ENCODE results near the gene SDK1.
A peak's percentile ranks its signal among the peaks of the same experiment; 100 is the strongest.

SDK1 gene

DNA sequence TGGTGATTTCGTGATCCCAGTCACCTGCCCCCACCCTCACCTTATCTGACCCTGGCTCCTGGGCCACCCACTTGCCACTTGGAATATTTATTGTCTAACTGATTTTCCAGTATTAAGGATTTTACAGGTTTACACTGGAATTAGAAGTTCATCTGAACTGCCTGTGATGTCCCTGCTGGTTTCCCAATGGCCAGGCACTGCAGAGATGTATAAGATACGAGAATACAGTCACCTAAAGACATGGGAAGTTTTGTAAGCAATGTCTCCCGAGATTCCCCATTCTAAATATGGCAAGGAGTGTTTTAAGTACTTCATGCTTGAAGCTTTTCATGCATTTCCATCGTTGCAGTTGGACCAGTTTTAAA lies 592.7 kb downstream of the SDK1 start:
- no peak overlapping the region for H3K4me3 ChIP-seq (ENCODE audit: severe bottlenecking)
- no peak for DNase-seq (ENCODE audit: low spot score)
- no peaks in the 10 kb centered on the region for H3K9me3 ChIP-seq (ENCODE audit: severe bottlenecking)
- H3K4me1 ChIP-seq (ENCODE audit: insufficient read depth, poor library complexity, severe bottlenecking), result no peaks in the 10 kb centered on the region
- no peaks in the 10 kb centered on the region for H3K27me3 ChIP-seq (ENCODE audit: insufficient read depth, poor library complexity, severe bottlenecking)
- no peaks in the 10 kb centered on the region for H3K36me3 ChIP-seq (ENCODE audit: low read depth)
- no peak for ATAC-seq (ENCODE audit: low read depth)
- H3K27ac ChIP-seq (ENCODE audit: poor library complexity, severe bottlenecking), result no peak overlapping the region
- TF ChIP-seq CTCF (IDR thresholded peaks at IDR 0.05; ENCODE audit: poor library complexity, severe bottlenecking), result no peak

DNA sequence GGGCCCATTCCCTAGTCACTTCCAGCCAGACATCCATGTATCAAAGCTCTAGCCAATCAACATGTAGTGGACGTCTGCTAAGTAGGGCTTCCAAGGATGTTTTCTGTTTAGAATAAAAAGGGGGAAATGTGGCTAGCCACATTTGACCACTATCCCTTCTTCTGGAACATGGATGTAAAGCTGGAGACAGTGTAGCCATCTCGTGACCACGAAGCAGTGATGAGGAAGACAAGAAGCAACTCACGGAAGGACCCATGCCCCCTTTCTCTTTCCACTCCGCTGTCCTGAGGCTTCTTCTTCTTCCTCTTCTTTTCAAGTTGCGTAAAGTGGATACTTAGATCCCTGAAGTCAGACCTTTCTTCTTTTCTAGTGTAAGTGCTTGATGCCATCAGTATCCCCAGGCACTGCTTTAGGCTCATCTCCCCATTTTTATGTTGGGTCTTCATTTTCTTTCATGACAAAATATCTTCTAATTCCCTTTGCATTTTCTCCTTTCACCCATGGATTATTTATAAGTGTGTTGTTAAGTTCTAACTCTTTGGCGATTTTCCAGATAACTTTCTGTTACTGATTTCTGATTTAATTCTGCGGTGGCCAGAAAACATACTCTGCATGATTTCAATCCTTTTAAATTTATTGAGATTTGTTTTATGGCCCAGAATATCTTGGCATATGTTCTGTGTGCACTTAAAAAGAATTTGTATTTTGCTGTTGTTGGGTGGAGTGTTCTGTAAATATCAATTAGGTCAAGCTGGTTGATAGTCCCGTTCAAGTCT lies 594.5 kb downstream of the SDK1 start:
- H3K36me3 ChIP-seq (ENCODE audit: low read depth), result no peaks in the 10 kb centered on the region
- no peak for DNase-seq (ENCODE audit: low spot score)
- no peak for ATAC-seq (ENCODE audit: low read depth)
- no peak overlapping the region for H3K27ac ChIP-seq (ENCODE audit: poor library complexity, severe bottlenecking)
- H3K4me1 ChIP-seq (ENCODE audit: insufficient read depth, poor library complexity, severe bottlenecking), result no peaks in the 10 kb centered on the region
- no peak for TF ChIP-seq CTCF (IDR thresholded peaks at IDR 0.05; ENCODE audit: poor library complexity, severe bottlenecking)
- H3K4me3 ChIP-seq (ENCODE audit: severe bottlenecking), result no peak overlapping the region
- no peaks in the 10 kb centered on the region for H3K27me3 ChIP-seq (ENCODE audit: insufficient read depth, poor library complexity, severe bottlenecking)
- no peaks in the 10 kb centered on the region for H3K9me3 ChIP-seq (ENCODE audit: severe bottlenecking)

- no peak for DNase-seq (ENCODE audit: low spot score)
- no peak overlapping the region for H3K4me3 ChIP-seq (ENCODE audit: severe bottlenecking)
- no peaks in the 10 kb centered on the region for H3K4me1 ChIP-seq (ENCODE audit: insufficient read depth, poor library complexity, severe bottlenecking)
- H3K9me3 ChIP-seq (ENCODE audit: severe bottlenecking), result no peaks in the 10 kb centered on the region
- H3K27ac ChIP-seq (ENCODE audit: poor library complexity, severe bottlenecking), result no peak overlapping the region
- H3K36me3 ChIP-seq (ENCODE audit: low read depth), result no peaks in the 10 kb centered on the region
- ATAC-seq (ENCODE audit: low read depth), result no peak
- no peak for TF ChIP-seq CTCF (IDR thresholded peaks at IDR 0.05; ENCODE audit: poor library complexity, severe bottlenecking)
- no peaks in the 10 kb centered on the region for H3K27me3 ChIP-seq (ENCODE audit: insufficient read depth, poor library complexity, severe bottlenecking)
Observed at GRCh38 chr7:3896169-3896765, 595.2 kb downstream of the SDK1 start.

DNA sequence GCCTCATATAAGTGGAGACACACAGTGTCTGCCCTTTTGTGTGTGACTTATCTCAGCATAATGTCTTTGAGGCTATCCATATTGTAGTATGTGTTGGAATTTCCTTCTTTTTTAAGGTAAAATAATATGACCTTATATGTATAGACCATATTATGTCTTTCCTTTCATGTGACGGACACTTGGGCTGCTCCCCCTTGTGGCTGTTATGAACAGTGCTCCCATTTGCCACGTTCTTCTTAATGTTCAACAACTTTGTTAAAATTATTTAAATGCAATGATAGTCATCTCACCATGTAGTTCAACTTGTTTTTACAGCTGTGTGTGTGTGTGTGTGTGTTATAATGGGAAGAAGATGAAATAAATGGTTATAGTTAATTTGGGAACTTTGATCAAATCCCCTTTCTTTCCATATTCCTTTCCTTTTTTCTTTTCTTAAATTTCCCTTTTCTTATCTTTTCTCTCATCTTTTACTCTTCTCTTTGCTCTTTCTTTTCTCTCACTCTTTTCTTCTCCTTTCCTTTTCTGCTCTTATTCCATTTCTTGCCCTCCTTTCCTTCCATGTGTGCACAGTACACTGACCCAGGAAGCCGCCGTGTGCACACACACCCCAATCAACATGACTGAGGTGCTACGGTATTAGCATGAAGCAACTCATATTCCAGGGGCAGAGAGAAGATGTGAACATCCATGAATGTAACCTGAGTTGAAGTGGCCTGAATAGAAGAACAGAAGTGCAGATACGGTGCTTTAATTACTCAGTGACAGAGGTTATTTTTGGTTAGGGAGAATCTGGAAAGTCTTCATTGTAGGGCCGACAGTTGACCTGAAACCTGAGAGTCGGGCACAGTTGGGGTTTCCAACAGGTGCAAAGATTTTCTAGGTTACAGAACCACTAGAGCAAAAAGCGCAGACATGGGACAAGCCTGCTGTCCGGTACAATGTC lies 596.6 kb downstream of the SDK1 start:
- no peaks in the 10 kb centered on the region for H3K9me3 ChIP-seq (ENCODE audit: severe bottlenecking)
- no peak; the same call in 2 of the 3 replicates for ATAC-seq (ENCODE audit: low read depth)
- TF ChIP-seq CTCF (IDR thresholded peaks at IDR 0.05; ENCODE audit: poor library complexity, severe bottlenecking), result peak; percentile 89
- no peak overlapping the region for H3K4me3 ChIP-seq (ENCODE audit: severe bottlenecking)
- H3K4me1 ChIP-seq (ENCODE audit: insufficient read depth, poor library complexity, severe bottlenecking), result no peaks in the 10 kb centered on the region
- H3K27ac ChIP-seq (ENCODE audit: poor library complexity, severe bottlenecking), result no peak overlapping the region
- H3K36me3 ChIP-seq (ENCODE audit: low read depth), result no peaks in the 10 kb centered on the region
- no peaks in the 10 kb centered on the region for H3K27me3 ChIP-seq (ENCODE audit: insufficient read depth, poor library complexity, severe bottlenecking)
- no peak for DNase-seq (ENCODE audit: low spot score)

Measured in RWPE2 (cell line).